GM12891 (cell line): ENCODE data around the gene HTRA1.

ENCODE experiments used
- DNase-seq: peaks from one replicate; pipeline ENCODE4 v3.0.0; 2011; ENCODE audit warnings: low spot score; ENCODE audit not compliant: insufficient read length
- FAIRE-seq: peaks from 2 replicates; lab custom pipeline; 2011; peaks lifted over from hg19 to GRCh38; lab: Jason Lieb, UNC
- PAX5 ChIP-seq: IDR thresholded peaks from 2 replicates; pipeline ENCODE4 v1.6.1; 2011; ENCODE audit warnings: low read length, moderate library complexity, mild to moderate bottlenecking; ENCODE audit not compliant: insufficient read depth, severe bottlenecking
- POLR2A ChIP-seq: IDR thresholded peaks from 2 replicates; pipeline ENCODE4 v1.6.1; 2011; ENCODE audit warnings: low read depth, low read length, control low read depth
- POLR2AphosphoS5 ChIP-seq: IDR thresholded peaks from 2 replicates; pipeline ENCODE4 v1.6.1; 2011; ENCODE audit warnings: low read depth, low read length, control low read depth
- POU2F2 ChIP-seq: IDR thresholded peaks from 2 replicates; pipeline ENCODE4 v1.6.1; 2011; ENCODE audit warnings: low read depth, mild to moderate bottlenecking, control low read depth, low read length, moderate library complexity
- SPI1 ChIP-seq: IDR thresholded peaks from 2 replicates; pipeline ENCODE4 v1.6.1; 2011; ENCODE audit warnings: low read depth, low read length, control low read depth
- TAF1 ChIP-seq: IDR thresholded peaks from 2 replicates; pipeline ENCODE4 v1.6.1; 2011; ENCODE audit warnings: low read depth, low read length, control low read depth

HTRA1 gene

DNA sequence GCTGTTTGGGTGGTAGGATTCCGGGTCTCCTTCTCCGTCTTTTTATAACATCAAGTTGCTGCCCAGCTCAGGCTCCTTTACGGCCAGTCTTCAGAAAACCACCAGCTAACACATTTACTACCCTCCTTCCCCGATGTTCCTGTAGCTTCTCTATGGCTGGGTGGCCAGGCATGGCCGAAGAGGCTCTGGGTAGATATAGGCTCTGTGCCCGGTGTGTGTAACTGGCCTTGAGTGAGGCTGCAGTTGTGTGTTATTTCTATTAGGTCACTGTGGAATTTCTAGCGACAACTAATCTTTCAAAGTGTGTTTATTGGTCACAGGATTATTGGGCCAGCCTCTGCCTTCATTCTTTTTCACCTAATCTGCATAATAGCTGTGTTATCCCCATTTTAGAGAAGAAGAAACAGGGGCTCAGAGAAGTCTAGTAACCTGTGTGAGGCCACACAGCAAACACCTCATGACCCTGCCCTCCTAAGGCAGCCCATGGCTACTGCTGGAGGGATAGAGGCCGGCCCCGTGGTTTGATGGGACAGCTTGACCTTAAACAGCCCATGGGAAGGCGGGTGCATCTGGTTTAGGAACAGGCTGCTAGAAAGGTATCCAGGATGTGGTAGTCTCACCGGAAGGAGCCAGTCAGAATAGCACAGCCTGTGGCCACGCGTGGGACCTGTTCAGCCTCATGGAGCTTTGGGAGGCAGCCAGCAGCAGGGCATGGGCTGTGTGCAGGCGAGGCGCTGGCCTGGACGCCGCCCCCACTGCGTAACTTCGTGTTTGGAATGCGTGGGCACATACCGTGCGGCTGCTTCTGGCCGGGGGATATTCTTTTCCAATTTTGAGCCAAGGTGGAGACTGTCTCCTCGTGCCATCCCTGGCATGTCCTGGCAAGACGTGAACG is 29.7 kb downstream of the HTRA1 start:
- FAIRE-seq (no peak), DNase-seq (no peak)
- no peak for TF ChIP-seq POLR2A
- no peak for TF ChIP-seq SPI1
- TF ChIP-seq POU2F2: no peak
- no peak for TF ChIP-seq PAX5

DNA sequence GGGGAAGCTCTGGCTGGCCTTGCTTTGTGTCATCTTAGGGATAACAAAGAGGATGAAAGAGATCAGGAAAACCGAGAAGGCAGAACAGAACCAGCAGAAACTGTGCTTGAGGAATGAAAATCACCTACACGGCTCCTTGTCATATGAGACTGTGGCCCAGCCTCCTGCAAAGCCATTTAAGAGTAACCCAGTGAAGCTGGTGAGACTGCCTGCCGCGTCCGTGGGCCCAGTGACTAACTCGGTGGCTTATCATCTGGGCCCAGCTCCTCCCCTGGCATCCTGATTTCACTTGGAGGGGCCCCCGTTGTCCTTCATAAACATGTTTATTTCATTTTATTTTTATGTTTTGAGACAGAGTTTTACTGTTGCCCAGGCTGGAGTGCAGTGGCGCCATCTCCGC is 30.7 kb downstream of the HTRA1 start:
- TF ChIP-seq PAX5 (no peak), TAF1 (no peak), POU2F2 (no peak), POLR2AphosphoS5 (no peak), SPI1 (no peak), POLR2A (no peak)
- DNase-seq: no peak
- FAIRE-seq: no peak

DNA sequence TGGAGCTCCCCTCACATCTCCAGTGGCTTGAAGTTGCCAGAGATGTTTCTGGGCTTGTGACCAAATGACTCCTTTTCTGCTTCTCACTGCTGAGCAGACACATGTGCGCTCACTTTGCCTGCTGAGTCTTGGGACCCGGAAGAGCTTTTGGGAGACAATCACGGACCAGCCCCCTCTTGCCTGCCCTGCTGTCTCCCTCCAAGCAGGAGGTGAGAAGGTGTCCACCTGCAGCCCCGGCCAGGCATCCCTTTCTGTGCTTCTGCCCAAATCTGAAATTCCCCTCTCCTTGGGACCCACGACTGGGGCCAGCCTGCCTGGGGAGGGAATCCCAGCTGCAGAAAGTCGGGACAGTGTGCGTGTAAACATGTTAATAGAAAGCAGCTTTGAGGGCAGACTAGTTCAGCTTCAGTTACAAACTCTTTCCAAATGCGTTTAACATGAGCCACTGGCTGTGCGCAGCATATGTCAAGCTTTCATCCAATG is 31.7 kb downstream of the HTRA1 start:
- DNase-seq (no peak), FAIRE-seq (no peak)
- TF ChIP-seq POLR2AphosphoS5: no peak
- TF ChIP-seq TAF1: no peak
- no peak for TF ChIP-seq POU2F2
- TF ChIP-seq SPI1: no peak
- no peak for TF ChIP-seq POLR2A
- TF ChIP-seq PAX5: no peak

GRCh38 chr10:122493761-122494160 is 32.4 kb downstream of the HTRA1 start:
- DNase-seq (no peak), FAIRE-seq (no peak)
- no peak for TF ChIP-seq PAX5
- no peak for TF ChIP-seq TAF1
- no peak for TF ChIP-seq POLR2A
- TF ChIP-seq SPI1: no peak
- TF ChIP-seq POLR2AphosphoS5: no peak
- no peak for TF ChIP-seq POU2F2

GRCh38 chr10:122494173-122494820 is 32.9 kb downstream of the HTRA1 start:
- DNase-seq (no peak), FAIRE-seq (no peak)
- no peak for TF ChIP-seq TAF1
- TF ChIP-seq PAX5: no peak
- no peak for TF ChIP-seq POLR2A
- TF ChIP-seq POLR2AphosphoS5: no peak
- no peak for TF ChIP-seq POU2F2
- TF ChIP-seq SPI1: no peak

DNA sequence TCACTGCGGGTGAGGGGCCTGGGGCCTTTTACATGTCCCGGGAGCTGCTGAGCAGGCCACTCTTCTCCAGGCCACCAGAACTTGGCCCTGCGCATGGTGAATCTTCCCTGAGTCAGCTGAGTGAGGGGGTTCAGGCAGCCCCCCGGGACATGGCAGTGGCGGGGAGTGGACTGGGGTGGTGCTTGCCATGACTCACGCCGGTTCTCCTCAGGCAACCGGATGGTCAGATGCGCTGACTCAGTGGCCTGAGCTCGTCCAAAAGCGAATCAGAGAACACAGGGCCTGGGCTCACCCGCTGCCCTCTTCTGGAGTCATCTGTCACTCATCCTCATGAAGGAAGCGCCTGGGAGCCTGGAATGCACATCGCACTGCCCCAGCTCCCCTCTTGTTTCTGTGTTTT is 33.5 kb downstream of the HTRA1 start:
- FAIRE-seq: no peak
- TF ChIP-seq PAX5 (no peak), POLR2A (no peak), SPI1 (no peak), POU2F2 (no peak), POLR2AphosphoS5 (no peak), TAF1 (no peak)
- DNase-seq: no peak

DNA sequence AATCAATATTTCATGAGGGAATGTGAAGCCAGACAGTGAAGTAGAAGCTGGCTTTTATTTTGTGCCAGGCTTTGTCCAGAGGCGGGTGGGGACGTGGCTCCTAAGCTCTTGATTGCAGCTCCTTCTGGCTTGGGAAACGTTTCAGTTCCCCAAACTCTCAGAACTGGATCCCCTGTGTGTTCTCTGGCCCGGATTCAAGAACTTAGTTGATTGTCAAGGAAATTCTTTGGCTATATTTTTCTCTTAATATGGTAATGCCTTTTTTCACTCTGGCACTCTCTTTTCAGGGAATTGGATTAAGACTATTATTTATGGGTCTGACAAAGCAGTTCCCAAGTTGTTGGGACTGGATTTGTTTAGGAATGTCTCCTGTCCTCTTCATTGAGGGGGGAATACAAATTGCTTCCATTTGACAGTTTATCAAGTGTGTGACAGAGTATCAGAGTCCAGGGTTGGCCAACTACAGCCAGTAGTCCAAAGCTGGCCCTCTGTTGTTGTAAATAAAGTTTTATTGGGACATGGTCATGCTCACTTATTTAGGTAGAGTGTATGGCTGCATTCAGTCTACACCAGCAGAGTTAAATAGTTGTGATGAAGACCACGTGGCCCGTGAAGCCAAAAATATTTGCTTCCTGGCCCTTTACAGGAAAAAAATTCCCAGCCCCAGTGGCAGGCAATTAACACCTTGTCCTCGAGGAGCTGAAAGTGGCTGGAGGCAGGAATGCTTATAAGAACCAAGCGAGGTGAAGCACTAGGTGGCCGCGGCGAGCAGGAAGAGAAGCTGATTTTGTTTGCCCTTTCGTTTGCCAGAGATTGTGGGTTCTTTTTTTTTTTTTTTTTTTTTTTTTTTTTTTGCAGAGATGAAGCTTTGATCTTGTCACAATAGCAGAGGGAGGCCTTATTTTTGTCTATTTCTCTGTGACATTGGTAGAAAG is 34.3 kb downstream of the HTRA1 start:
- no peak for TF ChIP-seq POU2F2
- TF ChIP-seq POLR2A: no peak
- no peak for TF ChIP-seq TAF1
- TF ChIP-seq PAX5: no peak
- TF ChIP-seq POLR2AphosphoS5: no peak
- TF ChIP-seq SPI1: no peak
- FAIRE-seq: no peak
- DNase-seq: no peak

GRCh38 chr10:122497241-122497640 is 35.9 kb downstream of the HTRA1 start:
- TF ChIP-seq POLR2A: no peak
- TF ChIP-seq POLR2AphosphoS5: no peak
- TF ChIP-seq SPI1: no peak
- TF ChIP-seq PAX5: no peak
- no peak for TF ChIP-seq POU2F2
- TF ChIP-seq TAF1: no peak
- no peak for FAIRE-seq
- no peak for DNase-seq

GRCh38 chr10:122498521-122498920 is 37.2 kb downstream of the HTRA1 start:
- FAIRE-seq: no peak
- DNase-seq: no peak
- TF ChIP-seq POU2F2 (no peak), SPI1 (no peak), POLR2AphosphoS5 (no peak), TAF1 (no peak), PAX5 (no peak), POLR2A (no peak)
